A549 (cell line): ENCODE results near the gene KLHL30. TPM values are rescaled to one million over a fixed set of nuclear protein-coding genes. Genes with fewer than 3 reads are reported as not detected.

Experiments used
- ATAC-seq, 2 experiments: fragments of 200-7000 bp in 1 of 2; fragments of >200 bp in 1 of 2; cut with Nextera tagmentation in 1 of 2; cut with Tn5 transposase in 1 of 2; 3 replicates each; pipeline versions ENCODE4 v1.8.0 to v1.9.1; 2018 to 2020; ENCODE audit warnings: mild to moderate bottlenecking in 1 of 2, moderate library complexity in 1 of 2
- CTCF ChIA-PET: fragments of 300-600 bp; sonication (Branson Sonifier 250); formaldehyde crosslinking; extraction: SDS; loops from one replicate; lab custom pipeline; 2021; ENCODE audit warnings: antibody characterized with exemption, inconsistent platforms; lab: Yijun Ruan, JAX
- POLR2A ChIA-PET: fragments of 350-600 bp; formaldehyde crosslinking; extraction: SDS; loops from one replicate; lab custom pipeline; 2021; ENCODE audit warnings: antibody characterized with exemption, inconsistent platforms; lab: Yijun Ruan, JAX
- DNase-seq, 2 experiments: peaks; one replicate each; pipeline versions ENCODE4 v3.0.0 to v3.0.0-alpha.2; 2011 to 2016; ENCODE audit warnings: low read depth in 1 of 2, low spot score in 1 of 2
- FAIRE-seq: peaks from 2 replicates; lab custom pipeline; 2011; peaks lifted over from hg19 to GRCh38; lab: Jason Lieb, UNC
- H3K27ac ChIP-seq, 2 experiments: fragments of >200 bp; sonication (Bioruptor Twin); formaldehyde crosslinking; 3 replicates each; pipeline ENCODE4 v1.5.1; 2016 to 2017
- H3K4me1 ChIP-seq: fragments of >200 bp; sonication (Bioruptor Twin); formaldehyde crosslinking; 3 replicates; pipeline ENCODE4 v1.6.1; 2016
- H3K4me2 ChIP-seq: fragments of >200 bp; sonication (Bioruptor Twin); formaldehyde crosslinking; 3 replicates; pipeline ENCODE4 v1.6.1; 2016
- H3K4me3 ChIP-seq: fragments of >200 bp; sonication (Bioruptor Twin); formaldehyde crosslinking; 3 replicates; pipeline ENCODE4 v1.5.1; 2016
- H3K9me3 ChIP-seq: fragments of >200 bp; sonication (Bioruptor Twin); formaldehyde crosslinking; 3 replicates; pipeline ENCODE4 v1.6.1; 2016
- BHLHE40 ChIP-seq: IDR thresholded peaks from 2 replicates; pipeline ENCODE4 v1.6.1; 2012; ENCODE audit warnings: low read depth, low read length, inconsistent platforms
- CHD2 ChIP-seq: fragments of 150-350 bp; IDR thresholded peaks from 2 replicates; pipeline ENCODE4 v1.6.1; 2014; ENCODE audit warnings: low read length; ENCODE audit not compliant: partially characterized antibody
- EHMT2 ChIP-seq: fragments of 200-600 bp; sonication (generic); IDR thresholded peaks from 2 replicates; pipeline ENCODE4 v1.6.1; 2016; ENCODE audit warnings: antibody characterized with exemption, low read depth, mild to moderate bottlenecking, moderate library complexity
- EP300 ChIP-seq, 2 experiments: fragments of >200 bp; sonication (Bioruptor Twin); formaldehyde crosslinking; IDR thresholded peaks; 2 replicates in 1 of 2; 3 replicates in 1 of 2; pipeline ENCODE4 v1.6.1; 2016 to 2017
- ESRRA ChIP-seq: fragments of 150-350 bp; IDR thresholded peaks from 2 replicates; pipeline ENCODE4 v1.6.1; 2014; ENCODE audit warnings: mild to moderate bottlenecking, low read length, borderline replicate concordance
- FOSB ChIP-seq: fragments of 250-450 bp; sonication (Bioruptor Pico); IDR thresholded peaks from 2 replicates; pipeline ENCODE4 v1.5.0; 2020; ENCODE audit warnings: mild to moderate bottlenecking, moderate library complexity
- HEYL ChIP-seq: fragments of 250-450 bp; sonication (Bioruptor Pico); IDR thresholded peaks from 2 replicates; pipeline ENCODE4 v1.8.0; 2021; ENCODE audit warnings: mild to moderate bottlenecking, moderate library complexity
- HOXB13 ChIP-seq: fragments of 250-450 bp; sonication (Bioruptor Pico); IDR thresholded peaks from 2 replicates; pipeline ENCODE4 v1.5.0; 2020; ENCODE audit warnings: low read depth, mild to moderate bottlenecking, moderate library complexity
- JUN ChIP-seq, 2 experiments: fragments of >200 bp; sonication (Bioruptor Twin); formaldehyde crosslinking; IDR thresholded peaks; 2 replicates in 1 of 2; 3 replicates in 1 of 2; pipeline ENCODE4 v1.6.1; 2016 to 2017
- MAFK ChIP-seq: fragments of 450-650 bp; IDR thresholded peaks from 2 replicates; pipeline ENCODE4 v1.6.1; 2014; ENCODE audit not compliant: partially characterized antibody
- MAZ ChIP-seq: fragments of 150-350 bp; IDR thresholded peaks from 2 replicates; pipeline ENCODE4 v1.6.1; 2014; ENCODE audit warnings: antibody characterized with exemption, low read depth, low read length, borderline replicate concordance
- MYC ChIP-seq: IDR thresholded peaks from 2 replicates; pipeline ENCODE4 v1.6.1; 2012; ENCODE audit warnings: mild to moderate bottlenecking, inconsistent platforms, low read length, improper control_type of control experiment, borderline replicate concordance
- NR3C1 ChIP-seq: fragments of >200 bp; sonication (Bioruptor Twin); formaldehyde crosslinking; IDR thresholded peaks from 3 replicates; pipeline ENCODE4 v1.6.1; 2017
- RAD21 ChIP-seq, 2 experiments: fragments of >200 bp in 1 of 2; sonication (Bioruptor Twin) in 1 of 2; formaldehyde crosslinking in 1 of 2; IDR thresholded peaks in 1 of 2; conservative IDR thresholded peaks in 1 of 2; 2 replicates in 1 of 2; 3 replicates in 1 of 2; pipeline ENCODE4 v1.6.1; 2012 to 2018; ENCODE audit warnings: inconsistent platforms in 1 of 2
- RARB ChIP-seq: fragments of 250-450 bp; sonication (Bioruptor Pico); IDR thresholded peaks from 2 replicates; pipeline ENCODE4 v1.8.0; 2021; ENCODE audit warnings: mild to moderate bottlenecking, moderate library complexity
- RCOR1 ChIP-seq: fragments of 150-350 bp; IDR thresholded peaks from 2 replicates; pipeline ENCODE4 v1.6.1; 2014; ENCODE audit warnings: antibody characterized with exemption, low read length, low read depth
- RNF2 ChIP-seq: fragments of 200-600 bp; sonication (generic); IDR thresholded peaks from 2 replicates; pipeline ENCODE4 v1.6.1; 2016; ENCODE audit warnings: low read depth, mild to moderate bottlenecking, antibody characterized with exemption, moderate library complexity, borderline replicate concordance
- SMC3 ChIP-seq: fragments of >200 bp; sonication (Bioruptor Twin); formaldehyde crosslinking; IDR thresholded peaks from 3 replicates; pipeline ENCODE4 v1.6.1; 2018; ENCODE audit warnings: inconsistent platforms
- TP53 ChIP-seq: fragments of 250-450 bp; sonication (Bioruptor Pico); IDR thresholded peaks from 2 replicates; pipeline ENCODE4 v1.5.0; 2021; ENCODE audit warnings: mild to moderate bottlenecking, moderate library complexity
- ZNF302 ChIP-seq: fragments of 250-450 bp; sonication (Bioruptor Pico); IDR thresholded peaks from 2 replicates; pipeline ENCODE4 v1.9.0; 2021; ENCODE audit warnings: inconsistent platforms, mild to moderate bottlenecking, moderate library complexity
- ZSCAN20 ChIP-seq: fragments of 250-450 bp; sonication (Bioruptor Pico); IDR thresholded peaks from 2 replicates; pipeline ENCODE4 v1.8.0; 2022; ENCODE audit warnings: mild to moderate bottlenecking, moderate library complexity
- WGBS: methylation state at CpG from one replicate; pipeline ENCODE4 v1.1.6; 2017; ENCODE audit errors: missing lambda C conversion rate; 5-methylcytosine and 5-hydroxymethylcytosine counted together
- polyA plus RNA-seq, 4 experiments: library from polyadenylated mRNA; depleted of rRNA in 3 of 4; stranded (reverse); fragments of >200 nt; fragmentation: RNase III in 1 of 4; extraction: RNeasy Plus Mini Kit Qiagen cat#74134 plus additional on column Dnase treatment in 1 of 4; gene quantifications; 2 replicates in 3 of 4; 3 replicates in 1 of 4; pipeline ENCODE4 v1.2.3, GENCODE V29; 2011 to 2017
- TF ChIP-seq, protein P1 (sequence below): fragments of >200 bp; sonication (Bioruptor Twin); formaldehyde crosslinking; IDR thresholded peaks from 2 replicates; pipeline ENCODE4 v1.6.1; 2016
- TF ChIP-seq, protein P2 (sequence below): IDR thresholded peaks from 2 replicates; pipeline ENCODE4 v1.6.1; 2012; ENCODE audit warnings: low read depth, borderline replicate concordance

KLHL30 gene
- polyA plus RNA-seq, 2 of the 4 experiments (the other 2 are of a cell fraction) = 0.04 TPM

DNA sequence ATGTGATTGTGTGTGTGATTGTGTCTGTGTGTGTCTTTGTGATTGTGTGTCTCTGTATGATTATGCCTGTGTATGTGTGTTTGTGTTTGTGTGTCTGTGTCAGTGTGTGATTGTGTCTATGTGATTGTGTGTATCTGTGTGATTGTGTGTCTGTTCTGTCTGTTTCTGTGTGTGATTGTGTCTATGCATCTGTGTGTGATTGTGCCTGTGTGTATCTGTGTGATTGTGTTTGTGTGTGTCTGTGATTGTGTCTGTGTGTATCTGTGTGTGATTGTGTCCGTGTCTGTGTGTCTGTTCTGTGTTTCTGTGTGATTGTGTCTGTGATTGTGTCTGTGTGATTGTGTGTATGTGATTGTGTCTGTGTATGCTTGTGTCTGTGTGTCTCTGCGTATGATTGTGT lies 12.1 kb upstream of the KLHL30 start:
- no peak for ATAC-seq
- WGBS = 84% methylated on average over 2 of the region's 2 CpGs
- no peak for FAIRE-seq
- no peak overlapping the region for H3K27ac ChIP-seq
- H3K4me1 ChIP-seq = no peaks in the 10 kb centered on the region
- TF ChIP-seq HEYL (CRISPR knock-in tag) (no peak), CHD2 (no peak), RAD21 (conservative IDR thresholded peaks at IDR 0.05 in 1 of 2, IDR thresholded peaks at IDR 0.05 in 1 of 2) (no peak), EHMT2 (no peak), EP300 (IDR thresholded peaks at IDR 0.05) (no peak), BHLHE40 (no peak), MAZ (no peak), TP53 (CRISPR knock-in tag) (no peak)
- TF ChIP-seq, protein P1, sequence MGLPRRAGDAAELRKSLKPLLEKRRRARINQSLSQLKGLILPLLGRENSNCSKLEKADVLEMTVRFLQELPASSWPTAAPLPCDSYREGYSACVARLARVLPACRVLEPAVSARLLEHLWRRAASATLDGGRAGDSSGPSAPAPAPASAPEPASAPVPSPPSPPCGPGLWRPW = no peak
- TF ChIP-seq, all 56 proteins: peak for 0
- Histone ChIP-seq H3K4me2 (no peak overlapping the region), H3K4me3 (no peak overlapping the region), H3K9me3 (no peaks in the 10 kb centered on the region)
- ChIA-PET POLR2A (no interaction called here), CTCF (no interaction called here)
- DNase-seq = no peak

DNA sequence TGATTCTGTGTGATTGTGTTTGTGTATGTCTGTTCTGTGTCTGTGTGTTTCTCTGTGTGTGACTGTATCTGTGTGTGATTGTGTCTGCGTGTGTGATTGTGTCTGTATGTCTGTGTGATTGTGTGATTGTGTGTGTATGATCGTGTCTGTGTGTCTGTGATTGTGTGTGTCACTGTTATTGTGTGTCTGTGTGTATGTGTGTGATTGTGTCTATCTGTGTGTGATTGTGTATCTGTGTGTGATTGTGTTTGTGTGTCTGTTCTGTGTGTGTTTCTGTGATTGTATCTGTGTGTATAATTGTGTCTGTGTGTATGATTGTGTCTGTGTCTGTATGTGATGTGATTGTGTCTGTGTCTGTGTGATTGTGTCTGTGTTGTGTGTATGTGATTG lies 11.7 kb upstream of the KLHL30 start:
- ChIA-PET POLR2A (interaction anchor here (0.6 kb wide), 1 partner anchor 162 kb away, joined by 4 read pairs; no protein-coding TSS in a partner anchor), CTCF (interaction anchor here (0.6 to 1.2 kb wide), 2 partner anchors 12 to 27 kb away, joined by 3 read pairs; no protein-coding TSS in a partner anchor)

DNA sequence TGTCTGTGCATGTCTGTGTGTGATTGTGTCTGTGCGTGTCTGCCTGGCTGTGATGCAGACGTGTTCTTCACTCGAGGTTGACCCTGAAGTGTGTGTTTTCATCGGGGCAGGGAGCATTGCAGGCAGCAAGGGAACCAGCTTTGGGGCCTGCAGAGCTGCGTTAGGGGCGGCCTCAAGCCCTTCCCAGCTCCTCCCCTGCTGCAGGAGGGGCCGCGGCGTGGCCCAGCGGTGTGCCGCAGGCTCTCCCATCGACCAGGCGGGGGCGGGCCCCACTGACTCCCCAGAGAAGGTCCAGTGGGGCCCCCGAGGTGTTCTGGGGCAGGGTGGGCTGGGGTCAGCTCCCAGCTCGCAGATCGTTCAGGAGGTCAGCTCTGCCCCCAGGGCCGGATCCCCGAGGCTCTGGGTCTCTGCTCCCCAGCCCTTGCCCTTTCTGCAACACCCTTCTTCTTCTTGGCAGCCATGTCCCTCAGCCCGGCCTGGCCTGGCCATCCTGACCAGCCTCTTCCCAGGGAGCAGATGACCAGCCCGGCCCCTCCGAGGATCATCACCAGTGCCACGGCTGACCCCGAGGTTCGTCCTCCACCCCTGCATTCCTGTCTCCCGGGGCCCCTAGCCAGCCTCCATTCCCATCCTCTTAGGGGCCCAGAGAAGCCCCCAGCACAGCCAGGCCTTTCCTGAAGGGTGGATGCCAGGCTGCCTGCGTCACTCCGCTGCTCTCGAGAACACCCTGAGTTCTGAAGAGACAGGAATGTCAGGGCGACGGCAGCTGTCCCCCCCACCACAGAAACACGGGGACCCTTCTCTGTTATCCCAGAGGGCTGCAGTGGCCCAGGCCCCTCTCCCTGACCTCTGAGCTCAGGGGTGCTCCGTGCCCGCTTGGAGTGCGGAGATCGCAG lies 11.1 kb upstream of the KLHL30 start:
- 0 out of 3 replicates have a peak overlapping the region, but pooled peaks have one; percentile 12 for H3K4me2 ChIP-seq
- ATAC-seq (peak; percentile 42 to 80; a peak in 4 of 6 replicates), DNase-seq (peak in 1 of 2 experiments; percentile 44), FAIRE-seq (no peak)
- H3K27ac ChIP-seq = 0 out of 6 replicates have a peak overlapping the region, but pooled peaks of 1 of the 2 experiments have one; percentile 42
- H3K4me3 ChIP-seq = no peak overlapping the region
- no peaks in the 10 kb centered on the region for H3K4me1 ChIP-seq
- WGBS = 71% methylated on average over 17 of the region's 36 CpGs
- ChIA-PET CTCF (interaction anchor here (0.6 to 1.2 kb wide), 2 partner anchors 12 to 26 kb away, joined by 3 read pairs; no protein-coding TSS in a partner anchor), POLR2A (interaction anchor here (0.6 kb wide), 1 partner anchor 162 kb away, joined by 4 read pairs; no protein-coding TSS in a partner anchor)
- TF ChIP-seq MYC (no peak), MAFK (no peak)
- TF ChIP-seq, protein P2, sequence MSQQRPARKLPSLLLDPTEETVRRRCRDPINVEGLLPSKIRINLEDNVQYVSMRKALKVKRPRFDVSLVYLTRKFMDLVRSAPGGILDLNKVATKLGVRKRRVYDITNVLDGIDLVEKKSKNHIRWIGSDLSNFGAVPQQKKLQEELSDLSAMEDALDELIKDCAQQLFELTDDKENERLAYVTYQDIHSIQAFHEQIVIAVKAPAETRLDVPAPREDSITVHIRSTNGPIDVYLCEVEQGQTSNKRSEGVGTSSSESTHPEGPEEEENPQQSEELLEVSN = no peak
- H3K9me3 ChIP-seq = no peaks in the 10 kb centered on the region

More for the DNA sequence above, 11.7 kb upstream of the KLHL30 start:
- no peaks in the 10 kb centered on the region for H3K4me1 ChIP-seq
- ATAC-seq (no peak), FAIRE-seq (no peak), DNase-seq (no peak)
- H3K27ac ChIP-seq = no peak overlapping the region
- WGBS = 89% methylated on average over 2 of the region's 2 CpGs
- TF ChIP-seq JUN (IDR thresholded peaks at IDR 0.05) (no peak), RNF2 (no peak), ZNF302 (CRISPR knock-in tag) (no peak), NR3C1 (no peak), RARB (CRISPR knock-in tag) (no peak), ZSCAN20 (CRISPR knock-in tag) (no peak), CHD2 (no peak), ESRRA (no peak), BHLHE40 (no peak), RCOR1 (no peak), HOXB13 (CRISPR knock-in tag) (no peak), SMC3 (no peak), EHMT2 (no peak), RAD21 (conservative IDR thresholded peaks at IDR 0.05 in 1 of 2, IDR thresholded peaks at IDR 0.05 in 1 of 2) (no peak), FOSB (no peak)
- TF ChIP-seq, protein P1 = no peak
- no peak overlapping the region for H3K4me3 ChIP-seq
- H3K9me3 ChIP-seq = no peaks in the 10 kb centered on the region
- H3K4me2 ChIP-seq = no peak overlapping the region
